Right cardiac atrium (tissue), 5 donors: ENCODE results near the gene TPPP3. TPM values are rescaled to one million over a fixed set of nuclear protein-coding genes. Genes with fewer than 3 reads are reported as not detected.
A peak's percentile ranks its signal among the peaks of the same experiment; 100 is the strongest.

Source experiments
- ATAC-seq, 2 donors: fragments of 200-7000 bp; cut with Tn5 transposase; one replicate each; pipeline versions ENCODE4 v1.8.0 to v1.9.1; 2020; ENCODE audit warnings: moderate library complexity in 2 of 2, mild to moderate bottlenecking in 1 of 2
- DNase-seq, 3 donors: peaks; one replicate each; pipeline ENCODE4 v3.0.0-alpha.2; 2020
- H3K27ac ChIP-seq: one replicate; pipeline ENCODE4 v1.5.1; 2013; ENCODE audit warnings: mild to moderate bottlenecking, low read length, control low read depth, moderate library complexity
- H3K27me3 ChIP-seq: one replicate; pipeline ENCODE4 v1.6.1; 2013; ENCODE audit not compliant: control insufficient read depth, insufficient read depth
- H3K4me1 ChIP-seq: one replicate; pipeline ENCODE4 v1.6.1; 2013; ENCODE audit warnings: low read length; ENCODE audit not compliant: control insufficient read depth, insufficient read depth
- H3K4me3 ChIP-seq: one replicate; pipeline ENCODE4 v1.5.1; 2013; ENCODE audit warnings: low read length, control low read depth
- H3K9me3 ChIP-seq: one replicate; pipeline ENCODE4 v1.6.1; 2013; ENCODE audit warnings: low read length; ENCODE audit not compliant: control insufficient read depth
- WGBS: extraction: QIAGEN DNeasy Blood & Tissue Kit; methylation state at CpG from one replicate; pipeline ENCODE4 v1.1.7; 2013; 5-methylcytosine and 5-hydroxymethylcytosine counted together
- intact Hi-C, 4 donors: fragments of 100-400 bp; cut with DNase I; formaldehyde crosslinking; loops; one replicate each; pipeline versions ENCODE4 v1.11.0 to v1.14.0; 2022 to 2023
- polyA plus RNA-seq: library from polyadenylated mRNA; stranded (reverse); fragments of 200-250 nt; gene quantifications from one replicate; pipeline ENCODE4 v1.2.3, GENCODE V29; 2013
- total RNA-seq, 4 donors: library from RNA; stranded (reverse); fragmentation: NEBNext Ultra II Directional; extraction: Animal tissue kit (Norgen Biotek cat#: 25700); gene quantifications; one replicate each; pipeline ENCODE4 v1.2.1, GENCODE V29; 2021
- donor health status: healthy with polysubstance abuse.
- donor health status: DM: no; HTN: yes; CAD: no.
- donor health status: DM: no; HTN: no; CAD: no.
- donor health status: DM: no; HTN: yes; CAD: no; lungs with severe emphysema.
- donor health status: DM: yes; HTN: yes; CAD: no.

TPPP3 gene
- total and polyA plus RNA-seq, 5 donors, result 21.9 to 183 (median 42.0) TPM

GRCh38 chr16:67426022-67426421 is 32.7 kb upstream of the TPPP3 start:
- DNase-seq (peak in 1 of 3 donors; percentile 6), ATAC-seq (no peak)
- Histone ChIP-seq H3K4me3 (no peak overlapping the region), H3K27ac (no peak overlapping the region), H3K9me3 (no peaks in the 10 kb centered on the region), H3K27me3 (no peaks in the 10 kb centered on the region), H3K4me1 (no peaks in the 10 kb centered on the region)
- intact Hi-C loops, result loop anchor here in 3 of 4 donors (5.0 to 10.0 kb wide), 2 partner anchors 41 to 89 kb away; no protein-coding TSS in a partner anchor
- 91% methylated on average over 7 of the region's 7 CpGs for WGBS

DNA sequence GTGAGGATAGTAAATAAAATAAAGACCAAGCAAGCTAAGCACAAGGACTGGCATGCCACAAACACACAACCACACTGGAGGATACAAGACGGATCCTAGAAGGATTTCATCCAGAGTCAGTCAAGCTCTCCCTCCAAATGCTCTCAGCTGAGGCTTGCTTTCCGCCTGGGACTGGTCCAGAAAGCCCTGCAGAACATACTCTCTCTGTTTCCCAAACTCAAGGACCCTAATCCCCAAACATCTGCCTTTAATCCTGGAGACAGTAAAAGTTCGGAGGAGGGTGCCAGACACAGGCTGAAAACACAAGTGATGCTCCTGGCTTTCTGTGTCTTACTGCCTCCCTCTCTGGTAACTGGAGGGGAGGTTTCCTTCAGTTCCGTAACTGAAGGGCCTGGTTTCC is 32.3 kb upstream of the TPPP3 start:
- Histone ChIP-seq H3K27ac (no peak overlapping the region), H3K9me3 (no peaks in the 10 kb centered on the region), H3K4me1 (no peaks in the 10 kb centered on the region), H3K4me3 (no peak overlapping the region), H3K27me3 (no peaks in the 10 kb centered on the region)
- ATAC-seq, result no peak
- WGBS, result 67% methylated on average over 4 of the region's 4 CpGs
- no peak for DNase-seq
- intact Hi-C loops, result loop anchor here in 3 of 4 donors (5.0 to 10.0 kb wide), 2 partner anchors 42 to 89 kb away; no protein-coding TSS in a partner anchor

GRCh38 chr16:67425061-67425460 is 31.8 kb upstream of the TPPP3 start:
- H3K4me1 ChIP-seq, result no peaks in the 10 kb centered on the region
- no peak overlapping the region for H3K27ac ChIP-seq
- no peaks in the 10 kb centered on the region for H3K9me3 ChIP-seq
- DNase-seq (peak in 1 of 3 donors; percentile 6), ATAC-seq (no peak)
- no peaks in the 10 kb centered on the region for H3K27me3 ChIP-seq
- H3K4me3 ChIP-seq, result no peak overlapping the region
- whole genome bisulfite sequencing, result 47% methylated on average over 6 of the region's 6 CpGs
- intact Hi-C loops, result loop anchor here in 3 of 4 donors (5.0 to 10.0 kb wide), 2 partner anchors 42 to 90 kb away; no protein-coding TSS in a partner anchor

DNA sequence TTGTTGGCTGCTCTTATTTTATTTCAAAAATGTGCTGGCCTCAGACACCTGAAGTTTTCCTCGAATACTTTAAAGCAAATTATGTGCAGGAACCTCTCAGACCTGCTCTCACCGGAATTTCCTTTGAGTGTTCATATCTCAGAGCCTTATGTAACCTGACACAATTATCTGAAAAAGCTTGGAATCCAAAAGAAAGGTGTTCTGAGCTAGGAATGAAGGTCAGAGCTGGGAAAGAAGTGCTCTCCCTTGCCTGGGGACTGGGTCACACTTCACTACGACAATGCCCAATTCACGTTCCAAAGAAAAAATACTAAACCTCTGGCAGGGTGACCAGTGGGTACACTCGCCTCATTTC is 30.9 kb upstream of the TPPP3 start:
- Histone ChIP-seq H3K4me3 (no peak overlapping the region), H3K4me1 (no peaks in the 10 kb centered on the region), H3K9me3 (no peaks in the 10 kb centered on the region), H3K27me3 (no peaks in the 10 kb centered on the region), H3K27ac (no peak overlapping the region)
- intact Hi-C loops, result loop anchor here in 1 of 4 donors (10.0 kb wide), 1 partner anchor 91 kb away; no protein-coding TSS in a partner anchor
- ATAC-seq (no peak), DNase-seq (no peak)
- WGBS, result 50% methylated on average over 5 of the region's 5 CpGs

GRCh38 chr16:67423611-67424260 is 30.4 kb upstream of the TPPP3 start:
- Histone ChIP-seq H3K27me3 (no peaks in the 10 kb centered on the region), H3K4me3 (no peak overlapping the region), H3K9me3 (no peaks in the 10 kb centered on the region), H3K27ac (no peak overlapping the region), H3K4me1 (no peaks in the 10 kb centered on the region)
- DNase-seq, result peak in 1 of 3 donors; percentile 28
- 30% methylated on average over 9 of the region's 9 CpGs for WGBS
- intact Hi-C loops, result loop anchor here in 1 of 4 donors (10.0 kb wide), 1 partner anchor 91 kb away; no protein-coding TSS in a partner anchor
- no peak for ATAC-seq

DNA sequence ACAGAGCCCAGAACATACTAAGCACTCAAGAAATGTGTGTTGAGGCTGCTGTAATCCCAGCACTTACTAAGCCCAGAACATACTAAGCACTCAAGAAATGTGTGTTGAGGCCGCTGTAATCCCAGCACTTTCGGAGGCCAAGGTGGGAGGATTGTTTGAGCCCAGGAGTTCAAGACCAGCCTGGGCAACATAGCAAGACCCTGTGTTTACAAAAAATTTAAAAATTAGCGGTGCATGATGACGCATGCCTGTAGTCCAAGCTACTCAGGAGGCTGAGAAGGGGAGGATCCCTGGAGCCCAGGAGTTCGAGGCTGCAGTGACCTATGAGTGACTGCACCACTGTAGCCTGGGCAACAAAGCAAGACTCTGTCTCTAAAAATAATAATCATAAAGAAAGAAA is 29.7 kb upstream of the TPPP3 start:
- ATAC-seq (no peak), DNase-seq (peak in 1 of 3 donors; percentile 5)
- H3K9me3 ChIP-seq, result no peaks in the 10 kb centered on the region
- H3K27ac ChIP-seq, result no peak overlapping the region
- no peaks in the 10 kb centered on the region for H3K27me3 ChIP-seq
- WGBS, result 87% methylated on average over 5 of the region's 5 CpGs
- intact Hi-C loops, result loop anchor here in 1 of 4 donors (10.0 kb wide), 1 partner anchor 92 kb away; no protein-coding TSS in a partner anchor
- H3K4me3 ChIP-seq, result no peak overlapping the region
- H3K4me1 ChIP-seq, result no peaks in the 10 kb centered on the region

DNA sequence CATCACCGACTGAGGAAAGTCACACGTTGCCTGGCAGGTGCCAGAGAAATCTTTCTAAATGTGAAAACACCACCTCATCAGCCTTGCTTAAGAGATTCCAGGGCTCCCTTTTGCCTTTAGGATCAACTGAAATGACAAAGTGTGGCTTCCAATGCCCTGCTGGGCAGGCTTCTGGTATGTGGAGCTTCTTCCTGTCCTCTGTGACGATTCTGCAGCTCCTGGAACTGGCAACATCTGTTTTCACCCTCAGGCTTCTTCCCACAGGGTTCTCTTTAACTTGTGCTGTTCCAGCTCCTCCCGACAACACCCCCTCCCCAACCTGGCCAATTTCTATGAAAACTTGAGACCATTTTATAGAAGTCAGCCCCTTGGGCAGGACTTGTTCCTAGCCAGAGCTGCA is 27.7 kb upstream of the TPPP3 start:
- no peaks in the 10 kb centered on the region for H3K4me1 ChIP-seq
- H3K4me3 ChIP-seq, result no peak overlapping the region
- DNase-seq (peak in 1 of 3 donors; percentile 1), ATAC-seq (no peak)
- no peak overlapping the region for H3K27ac ChIP-seq
- intact Hi-C loops, result loop anchor here in 1 of 4 donors (10.0 kb wide), 1 partner anchor 94 kb away; no protein-coding TSS in a partner anchor
- H3K9me3 ChIP-seq, result no peaks in the 10 kb centered on the region
- 77% methylated on average over 4 of the region's 4 CpGs for WGBS
- H3K27me3 ChIP-seq, result no peaks in the 10 kb centered on the region

GRCh38 chr16:67419931-67420330 is 26.6 kb upstream of the TPPP3 start:
- intact Hi-C loops, result loop anchor here in 2 of 4 donors (10.0 kb wide), 2 partner anchors 95 to 415 kb away; no protein-coding TSS in a partner anchor
- WGBS, result 78% methylated on average over 3 of the region's 3 CpGs

DNA sequence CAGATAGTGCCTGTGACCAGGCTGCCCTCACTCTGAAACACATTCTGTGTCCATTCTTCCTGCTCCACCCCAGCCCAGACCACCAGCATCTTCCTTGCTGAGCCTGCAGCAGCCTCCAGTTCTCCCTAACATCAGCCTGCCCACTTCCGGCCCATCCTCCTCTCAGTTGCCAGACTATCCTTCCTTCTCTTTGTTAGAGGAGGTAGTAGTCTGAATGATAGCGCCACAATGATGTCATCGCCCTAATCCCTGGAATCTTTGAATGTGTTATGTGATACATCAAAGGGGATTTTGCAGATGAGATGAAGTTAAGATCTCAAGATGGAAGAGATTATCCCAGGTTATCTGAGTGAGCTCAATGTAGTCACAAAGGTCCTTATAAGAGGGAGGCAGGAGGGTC is 26.2 kb upstream of the TPPP3 start:
- 85% methylated on average over 3 of the region's 3 CpGs for WGBS
- Histone ChIP-seq H3K4me3 (no peak overlapping the region), H3K27me3 (no peaks in the 10 kb centered on the region), H3K27ac (no peak overlapping the region), H3K9me3 (no peaks in the 10 kb centered on the region), H3K4me1 (no peaks in the 10 kb centered on the region)
- intact Hi-C loops, result loop anchor here in 1 of 4 donors (10.0 kb wide), 1 partner anchor 415 kb away; no protein-coding TSS in a partner anchor
- ATAC-seq (no peak), DNase-seq (peak in 1 of 3 donors; percentile 18)

More at GRCh38 chr16:67419931-67420330, 26.6 kb upstream of the TPPP3 start:
- ATAC-seq, result no peak
- H3K27me3 ChIP-seq, result no peaks in the 10 kb centered on the region
- no peak overlapping the region for H3K27ac ChIP-seq
- peak in 1 of 3 donors; percentile 18 for DNase-seq
- no peaks in the 10 kb centered on the region for H3K4me1 ChIP-seq
- H3K4me3 ChIP-seq, result no peak overlapping the region
- no peaks in the 10 kb centered on the region for H3K9me3 ChIP-seq

DNA sequence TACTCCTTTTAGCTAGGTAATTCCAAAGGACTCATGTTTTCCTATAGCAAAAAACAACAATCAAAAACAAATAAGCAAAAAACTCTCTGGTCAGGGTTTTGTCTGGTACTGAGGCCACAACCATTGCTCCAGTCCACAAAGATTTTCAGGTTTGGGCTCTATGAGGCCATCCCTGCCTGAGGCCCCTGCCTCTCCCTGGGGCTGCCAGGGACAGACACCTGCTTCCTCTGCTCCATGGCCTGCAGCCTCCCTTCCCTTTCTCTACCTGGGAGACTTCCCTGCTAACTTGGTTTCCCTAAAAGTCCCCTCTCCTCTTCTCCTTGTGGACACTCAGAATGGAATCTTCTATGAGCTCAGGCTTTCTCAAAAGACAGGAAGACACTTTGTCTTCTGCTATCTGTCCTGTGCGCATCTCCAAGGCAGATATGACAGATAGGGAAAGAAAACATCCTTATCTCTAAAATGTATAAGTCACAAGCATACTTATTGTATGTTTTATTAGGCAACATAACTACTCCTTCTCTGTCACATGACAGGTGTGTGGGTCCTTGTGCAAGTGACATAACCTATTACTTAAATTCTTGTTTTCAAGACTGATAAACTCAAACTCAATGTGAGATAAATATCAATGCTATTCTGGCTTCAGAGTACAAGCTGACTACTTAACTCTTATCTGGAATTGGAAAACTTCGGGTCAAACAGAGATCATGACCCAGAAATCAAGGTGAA is 24.2 kb upstream of the TPPP3 start:
- intact Hi-C loops, result loop anchor here in 1 of 4 donors (10.0 kb wide), 1 partner anchor 413 kb away; no protein-coding TSS in a partner anchor
- peak in 1 of 3 donors; percentile 3 for DNase-seq

More for the DNA sequence above, 24.2 kb upstream of the TPPP3 start:
- ATAC-seq, result no peak
- H3K9me3 ChIP-seq, result no peaks in the 10 kb centered on the region
- 84% methylated on average over 2 of the region's 2 CpGs for WGBS
- no peak overlapping the region for H3K27ac ChIP-seq
- H3K4me3 ChIP-seq, result no peak overlapping the region
- H3K27me3 ChIP-seq, result no peaks in the 10 kb centered on the region
- no peaks in the 10 kb centered on the region for H3K4me1 ChIP-seq
